ENCODE data around the gene ADGRB3. TPM values are rescaled to one million over a fixed set of nuclear protein-coding genes. Genes with fewer than 3 reads are reported as not detected.

The ADGRB3 gene
- total and polyA plus RNA-seq, 2 donors (not counting 3 experiments of a cell fraction or from before 2014, with no cell fraction given), result not detected

DNA sequence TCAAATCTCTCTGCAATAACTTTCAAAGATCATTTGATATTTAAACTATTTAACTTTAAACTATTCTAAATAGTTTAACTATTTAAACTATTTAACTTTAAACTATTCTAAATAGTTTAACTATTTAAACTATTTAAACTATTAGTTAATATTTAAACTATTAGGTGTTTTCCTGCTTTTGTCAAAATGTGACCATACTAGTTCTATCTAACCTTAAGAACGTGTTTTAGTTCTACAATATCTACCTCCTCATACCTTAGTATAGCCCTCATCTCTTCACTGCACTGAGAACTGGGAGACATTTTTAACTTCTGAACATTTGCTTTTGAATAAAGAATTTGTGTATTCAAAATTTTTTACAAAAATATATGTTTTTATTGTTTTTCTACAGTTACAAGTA lies 429.1 kb downstream of the ADGRB3 start:
- ChIA-PET CTCF (no interaction called here), POLR2A (no interaction called here)
- H3K27me3 ChIP-seq (ENCODE audit: control insufficient read depth in 2 of 2, insufficient read depth in 2 of 2, low read length in 2 of 2), result no peaks in the 10 kb centered on the region
- H3K27ac ChIP-seq (ENCODE audit: insufficient read depth, low read depth, low read length), result no peak overlapping the region
- H3K9ac ChIP-seq (replicated peaks; ENCODE audit: extremely low read depth, insufficient read depth, low read length), result no peak overlapping the region
- FAIRE-seq (no peak), DNase-seq (ENCODE audit: low read depth, low spot score) (no peak)
- no peak overlapping the region for H3K4me2 ChIP-seq (ENCODE audit: insufficient read depth, low read length)
- H3K36me3 ChIP-seq (ENCODE audit: control insufficient read depth in 2 of 2, extremely low read depth in 1 of 2, insufficient read depth in 2 of 2, low read length in 2 of 2), result no peaks in the 10 kb centered on the region
- H3K79me2 ChIP-seq (ENCODE audit: control insufficient read depth, insufficient read depth, low read length), result no peaks in the 10 kb centered on the region
- no peak overlapping the region for H3K4me3 ChIP-seq (replicated peaks in 1 of 3; ENCODE audit: insufficient read depth in 1 of 3, low read depth in 1 of 3, low read length in 3 of 3)
- no TSS peak for BruUV-seq (replicated peaks)
- no peak overlapping the region for H2AFZ ChIP-seq (ENCODE audit: low read depth, low read length)
- no peaks in the 10 kb centered on the region for H3K9me3 ChIP-seq (replicated peaks; ENCODE audit: control insufficient read depth, insufficient read depth, low read length)
- H3K4me1 ChIP-seq (ENCODE audit: control insufficient read depth, extremely low read depth, insufficient read depth, low read length), result no peaks in the 10 kb centered on the region
- H4K20me1 ChIP-seq (replicated peaks; ENCODE audit: control insufficient read depth, extremely low read depth, insufficient read depth, low read length), result no peaks in the 10 kb centered on the region
- TF ChIP-seq POLR2A (IDR thresholded peaks at IDR 0.05; ENCODE audit: low read depth, low read length) (no peak), FOS (IDR thresholded peaks at IDR 0.05; ENCODE audit: borderline replicate concordance, insufficient read depth, low read length) (no peak), GATA2 (IDR thresholded peaks at IDR 0.05; ENCODE audit: insufficient read depth, insufficient read length, low read depth, low read length) (no peak), EZH2 (IDR thresholded peaks at IDR 0.05; ENCODE audit: borderline replicate concordance, low read depth, low read length, severe bottlenecking) (no peak)
- TF ChIP-seq, protein P1, sequence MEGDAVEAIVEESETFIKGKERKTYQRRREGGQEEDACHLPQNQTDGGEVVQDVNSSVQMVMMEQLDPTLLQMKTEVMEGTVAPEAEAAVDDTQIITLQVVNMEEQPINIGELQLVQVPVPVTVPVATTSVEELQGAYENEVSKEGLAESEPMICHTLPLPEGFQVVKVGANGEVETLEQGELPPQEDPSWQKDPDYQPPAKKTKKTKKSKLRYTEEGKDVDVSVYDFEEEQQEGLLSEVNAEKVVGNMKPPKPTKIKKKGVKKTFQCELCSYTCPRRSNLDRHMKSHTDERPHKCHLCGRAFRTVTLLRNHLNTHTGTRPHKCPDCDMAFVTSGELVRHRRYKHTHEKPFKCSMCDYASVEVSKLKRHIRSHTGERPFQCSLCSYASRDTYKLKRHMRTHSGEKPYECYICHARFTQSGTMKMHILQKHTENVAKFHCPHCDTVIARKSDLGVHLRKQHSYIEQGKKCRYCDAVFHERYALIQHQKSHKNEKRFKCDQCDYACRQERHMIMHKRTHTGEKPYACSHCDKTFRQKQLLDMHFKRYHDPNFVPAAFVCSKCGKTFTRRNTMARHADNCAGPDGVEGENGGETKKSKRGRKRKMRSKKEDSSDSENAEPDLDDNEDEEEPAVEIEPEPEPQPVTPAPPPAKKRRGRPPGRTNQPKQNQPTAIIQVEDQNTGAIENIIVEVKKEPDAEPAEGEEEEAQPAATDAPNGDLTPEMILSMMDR (IDR thresholded peaks at IDR 0.05; ENCODE audit: extremely low read depth in 1 of 2, insufficient read depth in 1 of 2, low read depth in 1 of 2, low read length in 2 of 2), result no peak
- intact Hi-C loops (cut with micrococcal nuclease) (no loop called here), dilution Hi-C loops (cut with MboI; ENCODE audit: extremely low pct_ligation_motif_present, low sequenced_read_pairs) (no loop called here)
- no peaks in the 10 kb centered on the region for H3K9me1 ChIP-seq (replicated peaks; ENCODE audit: control insufficient read depth, extremely low read depth, insufficient read depth, low read length)

DNA sequence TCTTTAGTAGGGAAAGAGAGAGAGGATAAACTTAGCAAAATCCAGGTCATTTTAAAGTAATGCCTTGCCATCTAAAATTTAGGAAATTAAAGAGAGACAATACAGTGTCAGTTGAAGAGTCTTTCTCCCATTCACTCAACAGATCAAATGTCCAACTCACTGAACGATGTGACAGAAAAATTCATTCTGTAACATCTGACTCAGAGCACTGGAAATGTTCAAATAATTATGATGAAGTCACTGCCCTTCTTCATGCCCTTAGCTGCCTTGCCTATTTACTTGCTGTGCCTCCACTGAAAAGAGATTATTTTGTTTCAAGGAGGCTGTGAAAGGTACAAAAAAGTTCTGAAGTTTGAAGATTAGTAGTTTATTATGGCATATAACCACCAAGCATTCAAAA lies 434.8 kb downstream of the ADGRB3 start:
- CTCF ChIA-PET, result no interaction called here
- DNase-seq (ENCODE audit: low read depth, low spot score), result no peak
- Histone ChIP-seq H3K4me3 (replicated peaks in 1 of 3; ENCODE audit: insufficient read depth in 1 of 3, low read depth in 1 of 3, low read length in 3 of 3) (no peak overlapping the region), H3K27ac (ENCODE audit: insufficient read depth, low read depth, low read length) (no peak overlapping the region), H3K9me3 (replicated peaks; ENCODE audit: control insufficient read depth, insufficient read depth, low read length) (no peaks in the 10 kb centered on the region), H3K4me2 (ENCODE audit: insufficient read depth, low read length) (no peak overlapping the region), H3K9me1 (replicated peaks; ENCODE audit: control insufficient read depth, extremely low read depth, insufficient read depth, low read length) (no peaks in the 10 kb centered on the region), H3K36me3 (ENCODE audit: control insufficient read depth in 2 of 2, extremely low read depth in 1 of 2, insufficient read depth in 2 of 2, low read length in 2 of 2) (no peaks in the 10 kb centered on the region), H3K9ac (replicated peaks; ENCODE audit: extremely low read depth, insufficient read depth, low read length) (no peak overlapping the region), H4K20me1 (replicated peaks; ENCODE audit: control insufficient read depth, extremely low read depth, insufficient read depth, low read length) (no peaks in the 10 kb centered on the region), H3K79me2 (ENCODE audit: control insufficient read depth, insufficient read depth, low read length) (no peaks in the 10 kb centered on the region), H3K27me3 (ENCODE audit: control insufficient read depth in 2 of 2, insufficient read depth in 2 of 2, low read length in 2 of 2) (no peaks in the 10 kb centered on the region), H2AFZ (ENCODE audit: low read depth, low read length) (no peak overlapping the region), H3K4me1 (ENCODE audit: control insufficient read depth, extremely low read depth, insufficient read depth, low read length) (no peaks in the 10 kb centered on the region)
- TF ChIP-seq POLR2A (IDR thresholded peaks at IDR 0.05; ENCODE audit: low read depth, low read length), result no peak
- no peak for TF ChIP-seq GATA2 (IDR thresholded peaks at IDR 0.05; ENCODE audit: insufficient read depth, insufficient read length, low read depth, low read length)
- no peak for TF ChIP-seq EZH2 (IDR thresholded peaks at IDR 0.05; ENCODE audit: borderline replicate concordance, low read depth, low read length, severe bottlenecking)
- no peak for TF ChIP-seq MAX (IDR thresholded peaks at IDR 0.05; ENCODE audit: insufficient read depth, insufficient read length)
- no peak for TF ChIP-seq FOS (IDR thresholded peaks at IDR 0.05; ENCODE audit: borderline replicate concordance, insufficient read depth, low read length)
- no peak for TF ChIP-seq JUN (IDR thresholded peaks at IDR 0.05; ENCODE audit: borderline replicate concordance, insufficient read depth, insufficient read length, low read depth)
- TF ChIP-seq, protein P1 (IDR thresholded peaks at IDR 0.05; ENCODE audit: extremely low read depth in 1 of 2, insufficient read depth in 1 of 2, low read depth in 1 of 2, low read length in 2 of 2), result no peak
- no peak for TF ChIP-seq POLR2AphosphoS5 (IDR thresholded peaks at IDR 0.05; ENCODE audit: insufficient read depth, low read depth, low read length)
- TF ChIP-seq MYC (IDR thresholded peaks at IDR 0.05; ENCODE audit: low read depth, low read length), result no peak
- POLR2A ChIA-PET, result no interaction called here
- dilution Hi-C loops (cut with MboI; ENCODE audit: extremely low pct_ligation_motif_present, low sequenced_read_pairs), result no loop called here
- no TSS peak for BruUV-seq (replicated peaks)
- no peak for FAIRE-seq
- intact Hi-C loops (cut with micrococcal nuclease), result no loop called here
